ENCODE data around the gene TMC8.
A peak's percentile ranks its signal among the peaks of the same experiment; 100 is the strongest.
"Not testable (repeated sequence)": the region's sequence is repeated elsewhere in the genome, so short reads cannot be mapped to it uniquely, and the experiment has no call there.

TMC8 gene

DNA sequence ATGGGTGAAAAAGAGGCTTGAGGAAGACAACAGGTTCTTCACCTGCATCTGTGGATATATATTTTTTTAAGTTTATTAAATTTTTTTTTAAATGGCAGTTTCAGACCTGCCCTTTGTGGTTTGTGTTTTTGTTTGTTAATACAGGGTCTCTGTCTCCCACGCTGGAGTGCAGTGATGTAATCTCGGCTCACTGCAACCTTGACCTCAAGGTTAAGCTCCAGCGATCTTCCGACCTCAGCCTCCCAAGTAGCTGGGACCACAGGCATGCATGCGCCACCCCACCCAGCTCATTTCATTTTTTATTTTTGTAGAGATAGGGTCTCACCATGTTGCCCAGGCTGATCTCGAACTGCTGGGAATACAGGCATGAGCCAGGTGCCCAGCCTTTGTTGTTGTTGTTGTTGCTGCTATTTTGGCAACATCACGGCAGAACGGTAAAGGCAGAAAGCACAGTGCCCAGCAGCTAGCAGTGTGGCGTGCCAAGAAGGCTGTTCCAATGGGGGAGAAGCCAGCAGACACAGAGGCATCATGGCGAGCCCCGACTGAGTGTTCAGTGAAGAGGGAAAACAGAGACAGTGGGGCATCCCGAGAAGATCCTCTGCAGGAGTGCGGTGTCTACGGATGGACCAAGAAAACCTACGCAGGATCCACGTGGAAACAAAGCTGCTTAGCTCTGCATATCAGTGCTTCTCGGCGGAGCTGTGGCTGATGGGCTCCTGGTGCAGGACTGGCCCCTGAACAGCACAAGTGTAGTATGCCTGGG is 21.7 kb upstream of the TMC8 start:
- DNase-seq (ENCODE audit: extremely low spot score, insufficient read length, low read depth) (no peak), FAIRE-seq (no peak)

DNA sequence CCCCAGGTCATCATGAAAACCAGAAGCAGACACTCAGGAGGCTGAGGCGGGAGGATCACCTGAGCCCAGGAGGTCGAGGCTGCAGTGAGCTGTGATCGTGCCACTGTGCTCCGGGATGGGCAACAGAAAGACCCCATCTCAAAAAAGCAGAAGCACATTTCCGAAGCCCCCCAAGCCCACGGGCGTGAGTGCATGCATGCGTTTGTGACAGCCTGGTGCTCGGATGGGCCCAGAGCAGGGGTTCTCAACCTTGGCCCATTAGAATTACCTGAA is 21.1 kb upstream of the TMC8 start:
- no peak for DNase-seq (ENCODE audit: extremely low spot score, insufficient read length, low read depth)
- FAIRE-seq, result no peak

DNA sequence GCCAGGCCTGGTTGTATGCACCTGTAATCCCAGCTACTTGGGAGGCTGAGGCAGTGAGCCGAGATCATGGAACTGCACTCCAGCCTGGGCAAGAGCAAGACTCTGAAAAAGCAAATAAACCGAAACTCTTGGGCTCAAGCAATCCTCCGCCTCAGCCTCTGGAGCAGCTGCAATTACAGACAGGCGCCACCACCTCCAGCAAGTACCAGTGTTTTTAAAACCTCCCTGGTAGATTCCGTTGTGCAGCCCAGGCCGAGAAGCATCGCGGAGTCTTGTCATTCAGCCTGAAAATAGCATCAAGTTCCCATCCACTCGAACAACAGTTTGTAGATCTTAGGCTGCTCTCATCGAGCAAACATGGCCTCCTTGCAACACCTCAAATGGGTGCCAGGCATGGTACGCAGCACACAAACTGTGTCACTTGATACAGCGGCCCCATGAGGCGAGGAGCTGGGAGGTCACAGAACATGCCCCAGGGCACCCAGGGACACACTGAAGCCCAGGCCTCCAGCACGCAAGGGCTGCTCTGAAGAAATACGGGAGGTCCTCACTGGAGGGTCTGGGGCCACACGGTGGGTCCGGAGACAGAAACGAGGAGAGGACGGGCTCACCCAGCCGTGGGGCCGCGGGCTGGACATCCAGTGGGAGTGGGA is 20.1 kb upstream of the TMC8 start:
- DNase-seq (ENCODE audit: extremely low spot score, insufficient read length, low read depth) (no peak), FAIRE-seq (no peak)

DNA sequence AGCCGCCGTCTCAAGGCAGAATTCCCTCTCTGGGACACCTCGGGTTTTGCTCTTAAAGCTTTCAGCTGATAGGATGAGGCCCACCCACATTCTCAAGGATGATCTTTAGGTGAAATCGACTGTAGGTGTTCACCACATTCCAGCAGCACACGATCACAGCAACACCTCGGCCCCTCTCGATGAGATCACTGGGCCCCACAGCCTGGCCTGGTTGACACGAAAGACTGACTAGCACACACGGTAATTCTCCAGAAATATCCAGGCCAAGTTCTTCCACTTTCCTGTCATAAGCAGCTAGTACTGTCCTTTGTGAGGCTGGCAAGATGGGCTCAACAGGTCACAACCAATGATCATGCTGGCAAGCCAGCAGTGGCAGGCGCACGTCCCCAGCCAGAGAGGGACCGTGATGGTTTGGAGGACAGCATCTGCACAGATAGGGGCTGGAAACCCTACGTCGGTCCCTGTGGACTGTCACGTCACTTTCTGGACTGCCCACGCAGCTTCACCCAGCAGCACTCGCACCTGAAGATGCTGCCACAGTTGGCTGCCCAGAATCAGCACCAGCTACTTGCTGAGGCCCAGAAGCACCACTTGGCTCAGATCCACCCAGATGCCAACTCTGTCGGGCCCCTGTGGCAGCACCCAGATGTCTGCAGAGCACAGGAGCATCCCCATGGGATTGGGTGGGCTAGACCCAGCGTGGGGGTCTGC is 19.4 kb upstream of the TMC8 start:
- no peak for FAIRE-seq
- DNase-seq (ENCODE audit: extremely low spot score, insufficient read length, low read depth), result no peak

DNA sequence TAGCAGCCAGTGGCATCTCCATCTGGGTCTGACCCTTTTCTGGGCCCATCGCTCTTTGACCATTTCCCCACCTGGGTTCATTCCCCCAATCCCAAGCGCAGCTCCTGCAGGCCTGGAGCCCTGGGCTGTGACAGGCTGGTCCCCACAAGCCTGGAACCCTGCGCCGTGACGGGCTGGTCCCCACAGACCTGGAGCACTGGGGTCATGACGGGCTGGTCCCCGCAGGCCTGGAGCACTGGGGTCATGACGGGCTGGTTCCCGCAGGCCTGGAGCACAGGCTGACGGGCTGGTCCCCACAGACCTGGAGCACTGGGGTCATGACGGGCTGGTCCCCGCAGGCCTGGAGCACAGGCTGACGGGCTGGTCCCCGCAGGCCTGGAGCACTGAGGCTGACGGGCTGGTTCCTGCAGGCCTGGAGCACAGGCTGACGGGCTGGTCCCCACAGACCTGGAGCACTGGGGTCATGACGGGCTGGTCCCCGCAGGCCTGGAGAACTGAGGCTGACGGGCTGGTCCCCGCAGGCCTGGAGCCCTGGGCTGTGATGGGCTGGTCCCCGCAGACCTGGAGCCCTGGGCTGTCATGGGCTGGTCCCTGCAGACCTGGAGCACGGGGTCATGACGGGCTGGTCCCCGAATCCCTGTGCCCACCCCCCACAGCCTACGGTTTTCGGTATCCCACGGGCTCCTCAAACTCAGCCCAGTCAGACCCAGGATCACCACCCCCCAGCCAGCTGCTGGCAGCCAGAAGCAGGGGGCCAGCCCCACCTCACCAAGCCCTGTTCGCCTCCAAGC is 18.6 kb upstream of the TMC8 start:
- FAIRE-seq, result no peak

DNA sequence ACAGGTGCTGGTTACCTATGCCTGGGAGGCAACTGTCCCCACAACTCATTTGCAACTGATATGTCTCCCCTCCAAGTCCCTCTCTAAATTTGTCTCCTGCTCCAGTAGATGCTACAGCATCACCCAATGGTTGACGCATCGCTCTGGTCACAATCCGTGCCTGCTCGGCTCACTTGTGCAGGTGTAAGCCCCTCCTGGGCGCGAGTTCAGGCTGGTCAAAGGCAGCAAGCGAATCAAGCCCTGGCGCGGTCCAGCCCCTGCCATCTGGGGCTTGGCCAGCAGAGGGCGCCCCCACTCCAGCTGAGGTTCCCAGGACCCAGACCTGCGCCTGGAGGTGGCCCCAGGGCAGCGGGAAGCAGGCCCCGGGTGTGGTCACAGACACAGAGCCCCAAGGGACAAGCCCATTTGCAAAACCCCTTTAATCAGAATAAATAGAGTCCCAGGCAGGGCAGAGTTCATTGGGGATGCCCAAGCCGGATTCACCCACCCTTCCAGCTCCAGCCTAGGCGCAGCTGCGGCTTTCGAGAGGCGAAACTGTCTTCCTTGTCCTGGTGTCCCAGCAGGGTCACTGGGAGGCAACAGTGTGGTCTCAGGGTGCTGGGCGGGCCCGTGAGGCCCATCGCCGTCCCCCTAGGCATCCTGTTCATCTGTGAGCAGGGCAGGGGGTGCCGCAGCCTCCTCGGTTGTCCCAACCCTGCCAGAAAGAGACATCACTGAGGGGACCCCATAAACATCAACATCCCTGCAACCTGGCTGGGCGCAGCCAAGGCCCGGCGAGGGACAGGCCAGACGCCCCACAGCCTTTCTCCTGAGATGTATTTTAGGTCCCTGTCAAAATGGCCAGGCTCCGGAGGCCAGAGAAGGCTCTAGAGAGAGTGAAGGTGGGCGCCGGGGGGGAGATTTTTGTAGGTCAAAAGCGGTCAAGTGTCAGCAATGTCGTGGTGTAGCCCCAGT is 17.8 kb upstream of the TMC8 start:
- FAIRE-seq, result peak; percentile 69
- DNase-seq (ENCODE audit: extremely low spot score, insufficient read length, low read depth), result peak; percentile 80

More for the DNA sequence above, 18.6 kb upstream of the TMC8 start:
- no peak for DNase-seq (ENCODE audit: extremely low spot score, insufficient read length, low read depth)

DNA sequence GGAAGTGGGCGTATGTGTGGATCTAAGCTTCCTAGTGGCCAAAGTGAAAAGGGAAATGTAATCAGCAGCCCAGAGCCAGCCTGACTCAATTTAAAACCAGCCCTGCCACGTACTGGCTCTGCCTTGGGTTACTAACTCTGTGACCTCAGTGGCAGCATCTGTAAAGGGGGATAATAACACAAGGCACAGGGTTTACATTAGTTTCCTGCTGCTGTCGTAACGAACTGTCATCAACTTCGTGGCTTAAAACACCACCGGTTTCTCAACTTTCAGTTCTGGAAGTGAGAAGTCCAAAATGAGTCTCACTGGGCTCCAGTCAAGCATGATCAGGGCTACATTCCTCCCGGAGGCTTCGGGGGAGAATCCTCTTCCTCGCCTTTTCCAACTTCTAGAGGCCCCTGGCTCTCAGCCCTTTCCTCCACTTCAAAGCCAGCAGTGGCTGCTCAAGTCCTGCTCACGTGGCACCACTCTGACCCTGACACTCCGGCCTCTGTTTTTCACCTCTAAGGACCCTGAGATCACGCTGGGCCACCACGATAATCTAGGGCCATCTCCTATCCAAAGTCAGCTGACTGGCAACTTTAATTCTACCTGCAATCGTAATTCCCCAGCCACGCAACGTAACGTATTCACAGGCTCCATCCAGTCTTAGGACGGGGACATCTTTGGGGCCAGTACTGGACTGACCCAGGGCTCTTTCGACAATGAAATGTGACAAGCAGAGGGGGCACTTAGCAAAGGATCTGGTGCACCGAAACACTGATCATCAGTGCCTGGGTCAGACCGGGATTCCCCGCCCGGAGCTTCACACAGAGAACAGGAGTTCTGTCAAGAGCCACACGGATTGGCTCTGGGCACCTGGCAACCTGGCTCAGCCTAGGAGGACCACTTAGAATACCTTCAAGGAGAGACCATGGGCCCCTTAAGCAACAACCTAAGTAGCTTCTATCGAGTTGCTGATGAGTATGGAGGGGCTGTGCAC is 16.5 kb upstream of the TMC8 start:
- FAIRE-seq (peak; percentile 83), DNase-seq (ENCODE audit: extremely low spot score, insufficient read length, low read depth) (no peak)

DNA sequence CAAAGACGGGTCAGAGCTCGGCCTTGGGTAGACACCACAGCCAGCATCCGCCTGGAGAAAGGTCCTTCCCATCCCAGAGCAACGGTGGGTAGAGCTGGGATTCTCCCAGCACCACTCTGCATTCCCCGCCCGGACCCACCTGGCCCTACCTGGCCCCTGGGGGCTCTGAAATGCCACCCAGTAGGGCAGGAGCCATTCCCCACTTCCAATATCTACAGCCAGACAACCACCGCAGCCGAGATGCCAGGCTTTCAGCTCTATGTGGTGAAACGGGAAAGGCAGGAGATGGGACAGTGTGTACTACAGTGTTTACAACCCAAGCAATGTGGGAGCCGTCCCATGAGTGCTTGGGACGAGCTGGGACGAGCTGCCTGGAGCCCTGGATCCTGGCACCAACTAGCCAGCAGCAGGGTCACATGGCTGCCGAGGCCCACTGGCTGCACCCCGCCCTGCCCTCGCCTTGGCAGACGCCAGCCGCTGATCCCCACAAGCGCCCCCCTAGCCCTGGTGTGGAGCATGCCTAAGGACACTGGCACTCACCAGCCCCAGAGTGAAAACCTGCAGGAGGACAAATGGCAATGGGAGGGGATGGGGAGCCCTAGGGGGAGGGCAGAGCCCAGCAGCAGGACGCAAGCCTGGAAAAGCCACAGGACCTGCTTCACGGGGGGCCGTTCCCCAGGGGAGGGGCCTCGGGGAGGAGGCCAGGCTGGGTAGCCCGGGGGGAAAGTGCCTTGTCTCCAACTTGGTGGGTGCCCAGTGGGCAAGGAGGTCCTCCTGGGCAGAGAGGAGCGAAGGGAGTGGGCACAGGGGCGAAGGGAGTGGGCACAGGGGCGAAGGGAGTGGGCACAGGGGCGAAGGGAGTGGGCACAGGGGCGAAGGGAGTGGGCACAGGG is 15.5 kb upstream of the TMC8 start:
- FAIRE-seq (no peak), DNase-seq (ENCODE audit: extremely low spot score, insufficient read length, low read depth) (no peak)

DNA sequence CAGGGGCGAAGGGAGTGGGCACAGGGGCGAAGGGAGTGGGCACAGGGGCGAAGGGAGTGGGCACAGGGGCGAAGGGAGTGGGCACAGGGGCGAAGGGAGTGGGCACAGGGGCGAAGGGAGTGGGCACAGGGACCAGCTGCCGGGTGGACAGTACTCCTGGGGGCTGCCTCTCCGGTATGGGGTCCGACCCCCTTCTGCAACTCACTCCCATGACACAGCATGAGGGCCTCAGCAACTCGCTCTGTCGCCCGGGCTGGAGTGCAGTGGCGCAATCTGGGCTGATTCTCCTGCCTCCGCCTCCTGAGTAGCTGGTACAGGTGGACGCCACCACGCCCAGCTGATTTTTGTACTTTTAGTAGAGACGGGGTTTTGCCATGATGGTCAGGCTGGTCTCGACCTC is 14.8 kb upstream of the TMC8 start:
- not testable (repeated sequence) for FAIRE-seq; DNase-seq (ENCODE audit: extremely low spot score, insufficient read length, low read depth)

DNA sequence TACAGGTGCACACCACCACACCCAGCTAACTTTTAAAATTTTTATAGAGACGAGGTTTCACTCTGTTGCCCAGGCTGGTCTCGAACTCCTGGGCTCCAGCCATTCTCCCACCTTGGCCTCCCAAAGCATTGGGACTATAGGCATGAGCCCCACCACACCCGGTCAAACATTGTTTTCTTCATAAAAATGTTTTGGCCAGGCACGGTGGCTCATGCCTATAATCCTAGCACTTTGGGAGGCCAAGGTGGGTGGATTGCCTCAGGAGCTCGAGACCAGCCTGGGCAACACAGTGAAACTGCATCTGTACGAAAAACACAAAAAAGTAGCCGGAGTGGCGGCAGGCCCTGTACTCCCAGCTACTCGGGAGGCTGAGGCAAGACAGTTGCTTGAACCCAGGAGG is 14.2 kb upstream of the TMC8 start:
- FAIRE-seq (no peak), DNase-seq (ENCODE audit: extremely low spot score, insufficient read length, low read depth) (no peak)

DNA sequence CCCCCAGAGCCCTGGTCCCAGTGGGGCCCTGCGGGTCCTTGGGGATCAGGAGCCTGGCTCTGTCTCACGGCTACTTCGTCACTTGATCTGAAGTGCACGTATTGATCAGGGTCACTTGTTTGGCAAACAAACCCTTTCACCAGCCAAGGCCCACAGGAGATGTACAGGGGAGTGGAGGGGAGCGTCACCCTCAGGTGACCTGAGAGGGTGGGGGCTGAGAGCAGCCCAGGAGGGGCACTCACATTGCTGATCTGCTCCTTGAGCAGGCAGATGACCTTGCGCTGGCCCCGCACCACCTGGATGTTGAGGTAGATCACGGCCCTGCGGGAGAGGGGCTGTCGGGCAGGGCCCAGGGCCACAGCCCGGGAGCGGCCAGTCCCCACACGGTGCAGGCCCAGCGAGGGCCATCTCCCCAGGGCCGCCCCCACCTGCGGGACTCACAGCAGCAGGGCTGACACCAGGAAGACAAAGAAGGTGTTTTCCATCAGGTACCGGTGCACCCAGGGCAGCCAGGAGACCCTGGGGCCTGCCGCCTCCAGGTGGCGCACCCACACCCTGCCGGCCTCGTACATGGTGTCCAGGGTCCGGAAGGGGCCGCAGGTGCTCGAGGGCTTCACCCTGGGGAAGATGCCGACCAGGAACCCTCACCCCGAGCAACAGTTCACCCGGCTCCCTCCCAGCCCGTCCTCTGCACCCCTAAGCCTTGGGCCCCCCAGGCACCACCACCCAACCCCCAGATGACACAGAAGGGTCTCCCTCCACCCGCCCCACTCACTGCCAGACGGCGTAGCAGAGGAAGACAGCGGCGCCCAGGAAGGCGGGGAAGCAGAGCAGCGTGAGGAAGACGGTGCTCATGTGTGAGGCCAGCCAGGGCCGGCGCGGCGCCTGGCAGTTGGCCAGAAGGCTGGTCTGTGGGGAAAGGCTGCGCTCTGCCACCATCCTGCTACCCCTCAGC is 13.3 kb upstream of the TMC8 start:
- DNase-seq (ENCODE audit: extremely low spot score, insufficient read length, low read depth) (no peak), FAIRE-seq (no peak)

DNA sequence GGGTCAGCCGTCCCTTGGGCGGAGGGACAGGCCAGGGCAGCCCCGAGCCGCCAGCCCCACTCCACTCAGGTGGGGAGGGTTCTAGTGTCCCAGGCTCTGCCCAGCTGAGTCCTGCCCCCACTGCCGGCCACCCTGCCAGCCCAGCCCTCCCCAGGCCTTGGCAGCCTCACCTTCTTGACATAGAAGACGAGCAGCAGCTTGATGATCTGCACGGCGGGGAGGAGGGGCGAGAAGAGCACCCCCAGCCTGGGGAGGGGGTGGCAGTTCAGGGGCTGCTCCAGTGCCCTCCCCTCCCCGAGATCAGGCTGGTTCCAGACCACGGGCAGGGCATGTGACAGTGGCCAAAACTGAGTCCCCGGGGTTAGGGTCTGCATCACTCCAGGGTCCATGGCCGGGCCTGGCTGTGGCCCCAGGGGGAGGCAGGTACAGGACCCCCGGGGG is 11.8 kb upstream of the TMC8 start:
- DNase-seq (ENCODE audit: extremely low spot score, insufficient read length, low read depth) (no peak), FAIRE-seq (no peak)

DNA sequence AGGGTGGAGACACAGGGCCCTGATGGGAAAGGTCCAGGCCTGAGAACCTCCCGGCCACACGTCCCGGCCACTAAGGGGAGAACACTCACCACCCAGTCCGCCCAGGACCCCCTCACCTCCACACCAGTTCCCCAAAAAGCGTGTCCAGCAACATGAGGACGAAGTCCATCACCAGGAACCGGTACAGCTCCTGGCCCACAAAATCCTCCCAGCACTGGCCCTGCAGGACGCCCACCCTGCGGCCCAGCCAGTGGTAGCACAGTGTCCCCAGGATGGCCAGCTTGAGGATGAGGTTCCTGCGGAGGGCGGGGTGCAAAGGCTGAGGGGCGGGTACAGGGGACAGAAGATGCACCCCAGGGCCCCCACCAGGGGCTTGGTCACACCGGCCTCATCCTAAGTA is 10.0 kb upstream of the TMC8 start:
- no peak for FAIRE-seq
- DNase-seq (ENCODE audit: extremely low spot score, insufficient read length, low read depth), result no peak

DNA sequence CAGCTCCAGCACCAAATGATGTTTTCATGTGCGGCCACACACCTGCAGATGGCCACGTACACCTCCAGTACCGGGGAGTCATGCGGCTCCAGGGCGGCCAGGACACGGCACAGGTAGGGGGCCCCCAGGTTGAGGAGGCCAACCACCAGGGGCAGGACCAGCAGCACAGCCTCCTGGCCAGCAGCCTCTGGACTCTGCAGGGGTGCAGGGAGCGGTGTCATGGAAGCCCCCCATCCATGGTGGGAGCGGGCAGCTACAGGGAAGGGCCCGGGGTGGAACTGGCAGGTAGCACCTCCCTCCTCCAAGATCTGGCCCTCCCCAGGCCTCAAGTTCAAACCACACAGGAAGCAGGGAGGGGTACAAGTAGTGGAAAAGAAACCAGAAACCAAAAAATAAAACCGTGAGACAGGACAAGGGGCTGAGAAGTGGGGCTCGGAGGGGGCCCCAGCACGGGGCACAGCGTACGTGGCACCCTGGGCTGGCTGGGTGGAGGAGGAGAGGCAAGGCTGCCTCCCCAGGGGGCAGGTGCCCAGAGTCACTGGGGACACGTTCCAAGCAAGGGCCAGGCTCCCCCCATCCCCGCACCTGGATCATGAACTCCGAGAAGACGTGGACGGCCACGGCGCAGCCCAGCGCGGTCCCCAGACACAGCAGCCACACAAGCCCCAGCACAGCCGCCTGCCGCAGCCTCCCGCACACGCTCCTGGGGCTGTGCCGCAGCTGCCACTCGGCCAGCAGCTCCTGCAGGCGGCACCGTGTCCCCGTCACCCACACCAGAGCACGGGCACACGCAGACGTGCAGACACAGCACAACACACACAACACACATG is 9.4 kb upstream of the TMC8 start:
- DNase-seq (ENCODE audit: extremely low spot score, insufficient read length, low read depth) (no peak), FAIRE-seq (peak; percentile 72)

DNA sequence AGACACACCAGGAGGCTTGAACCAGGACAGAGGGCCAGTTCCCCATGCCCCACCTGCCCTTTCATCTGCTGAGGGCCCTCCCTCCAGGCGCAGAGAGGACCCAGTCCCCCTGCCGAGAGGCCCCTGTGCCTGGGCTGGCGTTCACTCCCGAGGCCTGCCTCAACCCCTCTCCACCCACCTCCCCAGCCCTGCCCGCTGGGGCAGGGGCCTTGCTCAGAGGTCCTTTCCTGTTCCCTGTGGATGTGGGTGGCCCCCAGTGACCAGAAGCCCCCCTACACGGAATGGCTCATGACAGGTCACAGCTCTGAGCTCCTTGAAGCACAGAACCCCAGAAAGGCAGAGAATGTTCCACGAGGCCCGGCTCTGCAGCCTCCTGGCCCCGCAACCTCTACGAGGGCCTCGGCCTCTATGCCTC is 8.8 kb upstream of the TMC8 start:
- FAIRE-seq (no peak), DNase-seq (ENCODE audit: extremely low spot score, insufficient read length, low read depth) (no peak)
